Fibroblast of villous mesenchyme (primary cell): ENCODE results near the gene C12orf54. TPM values are rescaled to one million over a fixed set of nuclear protein-coding genes. Genes with fewer than 3 reads are reported as not detected.

Experiments used
- DNase-seq: peaks from one replicate; pipeline ENCODE4 v3.0.0-alpha.2; 2010; ENCODE audit warnings: low read depth
- H3K4me3 ChIP-seq: 2 replicates; pipeline ENCODE4 v1.5.1; 2011; ENCODE audit warnings: low read depth, mild to moderate bottlenecking, low read length
- total RNA-seq: library from RNA; depleted of rRNA; stranded (reverse); fragments of >200 nt; gene quantifications from 2 replicates; pipeline ENCODE4 v1.2.3, GENCODE V29; 2012
- TF ChIP-seq, protein P1 (sequence below): IDR thresholded peaks from 2 replicates; pipeline ENCODE4 v1.5.1; 2012; ENCODE audit warnings: low read depth, mild to moderate bottlenecking, low read length; ENCODE audit not compliant: insufficient read depth

C12orf54 gene
- total RNA-seq, 1 donor, result not detected

DNA sequence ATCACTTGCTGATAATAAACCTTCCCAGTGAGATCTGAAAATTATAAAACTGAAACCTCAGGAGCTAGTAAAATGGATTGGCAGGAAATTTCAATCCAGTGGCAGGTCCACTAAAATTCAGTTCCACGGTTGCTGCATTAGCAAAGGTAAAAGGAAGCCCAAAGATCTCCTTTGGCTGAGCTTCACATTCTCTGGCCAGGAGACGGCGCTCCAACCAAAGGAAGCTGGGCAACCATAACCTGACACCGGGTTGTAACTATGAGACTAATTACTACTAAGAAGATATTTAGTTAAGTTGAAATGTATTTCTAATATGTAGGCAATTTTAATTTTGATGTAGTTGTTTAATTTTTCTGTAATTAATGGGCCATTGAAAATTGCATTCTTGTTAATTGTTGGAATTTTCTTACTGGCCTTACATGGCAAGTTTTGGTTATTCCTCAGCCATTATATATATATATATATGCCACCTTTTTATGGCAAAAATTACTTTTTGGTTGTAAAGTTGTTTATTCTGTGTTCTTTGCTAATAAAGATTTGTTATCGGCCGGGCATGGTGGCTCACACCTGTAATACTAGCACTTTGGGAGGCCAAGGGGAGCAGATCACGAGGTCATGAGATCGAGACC lies 60.1 kb downstream of the C12orf54 start:
- TF ChIP-seq, protein P1, sequence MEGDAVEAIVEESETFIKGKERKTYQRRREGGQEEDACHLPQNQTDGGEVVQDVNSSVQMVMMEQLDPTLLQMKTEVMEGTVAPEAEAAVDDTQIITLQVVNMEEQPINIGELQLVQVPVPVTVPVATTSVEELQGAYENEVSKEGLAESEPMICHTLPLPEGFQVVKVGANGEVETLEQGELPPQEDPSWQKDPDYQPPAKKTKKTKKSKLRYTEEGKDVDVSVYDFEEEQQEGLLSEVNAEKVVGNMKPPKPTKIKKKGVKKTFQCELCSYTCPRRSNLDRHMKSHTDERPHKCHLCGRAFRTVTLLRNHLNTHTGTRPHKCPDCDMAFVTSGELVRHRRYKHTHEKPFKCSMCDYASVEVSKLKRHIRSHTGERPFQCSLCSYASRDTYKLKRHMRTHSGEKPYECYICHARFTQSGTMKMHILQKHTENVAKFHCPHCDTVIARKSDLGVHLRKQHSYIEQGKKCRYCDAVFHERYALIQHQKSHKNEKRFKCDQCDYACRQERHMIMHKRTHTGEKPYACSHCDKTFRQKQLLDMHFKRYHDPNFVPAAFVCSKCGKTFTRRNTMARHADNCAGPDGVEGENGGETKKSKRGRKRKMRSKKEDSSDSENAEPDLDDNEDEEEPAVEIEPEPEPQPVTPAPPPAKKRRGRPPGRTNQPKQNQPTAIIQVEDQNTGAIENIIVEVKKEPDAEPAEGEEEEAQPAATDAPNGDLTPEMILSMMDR, result peak; percentile 70
- no peak overlapping the region for H3K4me3 ChIP-seq
- peak; percentile 38 for DNase-seq

DNA sequence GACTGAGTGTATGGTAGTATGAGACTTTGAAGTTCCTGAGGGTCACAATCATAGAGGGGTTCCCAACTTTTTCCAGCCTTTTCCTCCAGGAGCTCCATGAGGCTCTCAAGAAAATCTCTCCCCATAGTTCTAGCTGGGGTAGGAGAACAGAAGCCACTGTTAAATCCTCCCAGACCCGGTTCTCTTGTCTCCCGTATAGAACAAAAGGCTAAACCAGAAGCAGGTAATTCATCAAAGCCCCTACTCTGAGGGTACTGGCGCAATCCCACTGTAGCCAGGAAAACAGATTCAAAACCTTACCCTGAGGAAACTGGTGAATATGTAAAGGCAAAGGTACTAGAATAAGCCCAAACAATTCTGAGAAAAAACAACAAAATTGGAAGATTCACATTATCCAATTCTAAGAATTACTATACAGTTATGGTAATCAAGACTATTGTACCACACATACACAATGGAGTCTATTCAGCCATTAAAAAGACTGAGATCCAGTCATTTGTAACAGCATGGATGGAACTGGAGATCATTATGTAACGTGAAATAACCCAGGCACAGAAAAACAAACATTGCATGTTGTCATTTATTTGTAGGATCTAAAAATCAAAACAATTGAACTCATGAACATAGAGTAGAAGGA lies 63.7 kb downstream of the C12orf54 start:
- TF ChIP-seq, protein P1, result no peak
- DNase-seq, result no peak
- no peak overlapping the region for H3K4me3 ChIP-seq

Other genes starting within 250 kb of the C12orf54 start
- 9.3 and 16.8 TPM in 2 replicates for gene ZNF641, start 131.6 kb upstream of the C12orf54 start, total RNA-seq
- not detected in 2 replicates for gene ANP32D, start 9.9 kb upstream of the C12orf54 start, total RNA-seq
- not detected in 2 replicates for gene OR8S1, start 43.1 kb downstream of the C12orf54 start, total RNA-seq
- gene LALBA, start 87.5 kb downstream of the C12orf54 start, total RNA-seq, result not detected in 2 replicates
- 55.4 and 60.5 TPM in 2 replicates for gene KANSL2, start 199.7 kb downstream of the C12orf54 start, total RNA-seq
- 21.9 and 46.6 TPM in 2 replicates for gene CCNT1, start 234.2 kb downstream of the C12orf54 start, total RNA-seq